Measurements from ENCODE around the gene GNB1. TPM values are rescaled to one million over a fixed set of nuclear protein-coding genes. Genes with fewer than 3 reads are reported as not detected.
"Not testable (repeated sequence)": the region's sequence is repeated elsewhere in the genome, so short reads cannot be mapped to it uniquely, and the experiment has no call there.

GNB1 gene
- total RNA-seq, 1 donor from 2014 or later = 60.9 TPM

- DNase-seq (ENCODE audit: low spot score) = peak; percentile 82
These were observed 627 bp upstream of the GNB1 start for GRCh38 chr1:1891349-1892078.

GRCh38 chr1:1889847-1890505 lies 911 bp downstream of the GNB1 start:
- no peak for DNase-seq (ENCODE audit: low spot score)

- no peak for DNase-seq (ENCODE audit: low spot score)
These were observed 1.7 kb downstream of the GNB1 start for GRCh38 chr1:1889090-1889750.

- DNase-seq (ENCODE audit: low spot score) = not testable (repeated sequence)
These were observed 7.0 kb downstream of the GNB1 start for GRCh38 chr1:1883890-1884289.

- DNase-seq (ENCODE audit: low spot score) = no peak
These were observed 7.6 kb downstream of the GNB1 start for GRCh38 chr1:1883092-1883873.

- no peak for DNase-seq (ENCODE audit: low spot score)
These were observed 9.2 kb downstream of the GNB1 start for GRCh38 chr1:1881727-1882126.

GRCh38 chr1:1880617-1881312 lies 10.1 kb downstream of the GNB1 start:
- no peak for DNase-seq (ENCODE audit: low spot score)

GRCh38 chr1:1879942-1880341 lies 10.9 kb downstream of the GNB1 start:
- no peak for DNase-seq (ENCODE audit: low spot score)

GRCh38 chr1:1877865-1878436 lies 12.9 kb downstream of the GNB1 start:
- no peak for DNase-seq (ENCODE audit: low spot score)

GRCh38 chr1:1876335-1876930 lies 14.5 kb downstream of the GNB1 start:
- no peak for DNase-seq (ENCODE audit: low spot score)

GRCh38 chr1:1875932-1876331 lies 15.0 kb downstream of the GNB1 start:
- no peak for DNase-seq (ENCODE audit: low spot score)

- DNase-seq (ENCODE audit: low spot score) = no peak
These were observed 16.0 kb downstream of the GNB1 start for GRCh38 chr1:1874901-1875300.

GRCh38 chr1:1873186-1873585 lies 17.7 kb downstream of the GNB1 start:
- no peak for DNase-seq (ENCODE audit: low spot score)

- no peak for DNase-seq (ENCODE audit: low spot score)
These were observed 18.4 kb downstream of the GNB1 start for GRCh38 chr1:1872329-1872994.

- DNase-seq (ENCODE audit: low spot score) = no peak
These were observed 21.4 kb downstream of the GNB1 start for GRCh38 chr1:1869469-1869868.

GRCh38 chr1:1867164-1867563 lies 23.7 kb downstream of the GNB1 start:
- no peak for DNase-seq (ENCODE audit: low spot score)

GRCh38 chr1:1862905-1863547 lies 27.9 kb downstream of the GNB1 start:
- no peak for DNase-seq (ENCODE audit: low spot score)

GRCh38 chr1:1861761-1862310 lies 29.1 kb downstream of the GNB1 start:
- DNase-seq (ENCODE audit: low spot score) = not testable (repeated sequence)

- no peak for DNase-seq (ENCODE audit: low spot score)
These were observed 29.6 kb downstream of the GNB1 start for GRCh38 chr1:1861339-1861730.
